ENCODE data around the gene GGNBP2.

Gene GGNBP2

GRCh38 chr17:36514856-36515255 is 29.9 kb upstream of the GGNBP2 start:
- CTCF ChIA-PET = no interaction called here
- no peak for DNase-seq (ENCODE audit: low spot score)
- POLR2A ChIA-PET (ENCODE audit: low non-redundant PET) = interaction anchor here (1.1 kb wide), 1 partner anchor 13 kb away, joined by 3 read pairs; no protein-coding TSS in a partner anchor

GRCh38 chr17:36515837-36516236 is 28.9 kb upstream of the GGNBP2 start:
- POLR2A ChIA-PET (ENCODE audit: low non-redundant PET) = no interaction called here
- CTCF ChIA-PET = interaction anchor here (0.5 kb wide), 1 partner anchor 752 kb away, joined by 4 read pairs; no protein-coding TSS in a partner anchor
- DNase-seq (ENCODE audit: low spot score) = no peak
- no peak overlapping the region for H3K27ac ChIP-seq
- TF ChIP-seq, protein P1, sequence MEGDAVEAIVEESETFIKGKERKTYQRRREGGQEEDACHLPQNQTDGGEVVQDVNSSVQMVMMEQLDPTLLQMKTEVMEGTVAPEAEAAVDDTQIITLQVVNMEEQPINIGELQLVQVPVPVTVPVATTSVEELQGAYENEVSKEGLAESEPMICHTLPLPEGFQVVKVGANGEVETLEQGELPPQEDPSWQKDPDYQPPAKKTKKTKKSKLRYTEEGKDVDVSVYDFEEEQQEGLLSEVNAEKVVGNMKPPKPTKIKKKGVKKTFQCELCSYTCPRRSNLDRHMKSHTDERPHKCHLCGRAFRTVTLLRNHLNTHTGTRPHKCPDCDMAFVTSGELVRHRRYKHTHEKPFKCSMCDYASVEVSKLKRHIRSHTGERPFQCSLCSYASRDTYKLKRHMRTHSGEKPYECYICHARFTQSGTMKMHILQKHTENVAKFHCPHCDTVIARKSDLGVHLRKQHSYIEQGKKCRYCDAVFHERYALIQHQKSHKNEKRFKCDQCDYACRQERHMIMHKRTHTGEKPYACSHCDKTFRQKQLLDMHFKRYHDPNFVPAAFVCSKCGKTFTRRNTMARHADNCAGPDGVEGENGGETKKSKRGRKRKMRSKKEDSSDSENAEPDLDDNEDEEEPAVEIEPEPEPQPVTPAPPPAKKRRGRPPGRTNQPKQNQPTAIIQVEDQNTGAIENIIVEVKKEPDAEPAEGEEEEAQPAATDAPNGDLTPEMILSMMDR (conservative IDR thresholded peaks at IDR 0.05; ENCODE audit: low read depth) = no peak

More at GRCh38 chr17:36514856-36515255, 29.9 kb upstream of the GGNBP2 start:
- peak overlapping the region; percentile 10; the same call in 1 of the 2 replicates for H3K27ac ChIP-seq
- TF ChIP-seq, protein P1 (conservative IDR thresholded peaks at IDR 0.05; ENCODE audit: low read depth) = no peak

DNA sequence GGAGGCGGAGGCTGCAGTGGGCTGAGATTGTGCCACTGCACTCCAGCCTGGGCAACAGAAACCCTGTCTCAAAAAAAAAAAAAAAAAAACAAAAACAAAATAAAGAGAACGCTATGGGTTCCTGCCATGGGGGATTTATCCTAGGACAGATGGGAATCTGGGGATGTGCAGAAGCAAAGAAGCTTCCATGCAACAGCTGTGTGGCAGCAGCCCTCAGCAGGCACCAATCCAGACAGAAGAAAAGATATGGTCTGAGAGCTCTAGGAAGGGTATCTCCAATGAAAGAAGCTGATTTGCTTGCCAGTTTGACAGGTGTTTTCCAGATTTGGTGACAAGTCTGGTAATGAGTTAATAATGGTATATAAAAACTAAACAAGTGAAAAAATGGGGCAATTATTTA is 21.6 kb upstream of the GGNBP2 start:
- ChIA-PET POLR2A (ENCODE audit: low non-redundant PET) (no interaction called here), CTCF (no interaction called here)
- H3K27ac ChIP-seq = no peak overlapping the region

DNA sequence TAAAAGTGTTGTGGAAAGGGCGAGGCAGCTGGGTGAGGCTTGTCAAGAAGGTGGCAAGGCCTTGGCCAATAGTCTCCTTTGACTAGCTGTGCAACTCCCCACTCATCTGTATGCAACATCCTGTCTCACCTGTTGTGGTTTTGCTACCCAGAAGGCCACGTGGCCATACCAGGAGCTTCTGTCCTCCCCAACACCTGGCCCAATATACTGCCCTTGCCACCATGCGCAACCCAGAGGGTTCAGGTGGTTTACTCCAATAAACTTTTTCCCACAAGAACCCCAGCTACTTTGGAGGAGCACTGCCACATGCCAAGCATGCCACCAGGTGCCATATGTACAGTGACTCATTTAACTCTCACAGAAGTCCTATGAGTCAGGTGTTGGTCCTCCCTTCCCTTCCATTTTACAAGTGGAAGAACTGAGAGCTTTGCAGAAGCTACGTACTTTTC is 20.3 kb upstream of the GGNBP2 start:
- POLR2A ChIA-PET (ENCODE audit: low non-redundant PET) = no interaction called here
- TF ChIP-seq, protein P1 (conservative IDR thresholded peaks at IDR 0.05; ENCODE audit: low read depth) = no peak
- peak overlapping the region; percentile 22; the same call in 1 of the 2 replicates for H3K27ac ChIP-seq
- CTCF ChIA-PET = no interaction called here
- DNase-seq (ENCODE audit: low spot score) = peak; percentile 34

More for the DNA sequence above, 21.6 kb upstream of the GGNBP2 start:
- no peak for DNase-seq (ENCODE audit: low spot score)
- TF ChIP-seq, protein P1 (conservative IDR thresholded peaks at IDR 0.05; ENCODE audit: low read depth) = no peak

DNA sequence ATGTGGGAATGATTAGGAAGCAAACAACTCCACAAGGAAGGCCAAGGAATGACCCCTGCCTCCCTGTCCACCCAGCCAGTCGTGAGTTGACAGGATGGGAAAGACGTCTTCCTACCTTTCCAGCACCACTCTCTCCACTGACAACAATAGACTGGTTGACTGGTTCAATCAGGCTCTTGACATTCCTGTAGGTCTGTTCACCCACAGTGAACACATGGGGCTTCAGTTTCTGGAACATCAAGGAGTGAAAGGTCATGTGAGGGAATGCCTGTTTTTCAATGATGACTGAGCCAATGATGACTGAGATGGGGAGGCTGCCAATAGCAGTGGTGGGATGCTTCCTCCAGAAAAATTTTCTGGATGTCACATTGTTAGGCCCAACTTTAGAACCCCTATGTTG is 19.6 kb upstream of the GGNBP2 start:
- TF ChIP-seq, protein P1 (conservative IDR thresholded peaks at IDR 0.05; ENCODE audit: low read depth) = no peak
- no peak overlapping the region for H3K27ac ChIP-seq
- CTCF ChIA-PET = no interaction called here
- no peak for DNase-seq (ENCODE audit: low spot score)
- POLR2A ChIA-PET (ENCODE audit: low non-redundant PET) = no interaction called here

- H3K27ac ChIP-seq = no peak overlapping the region
- TF ChIP-seq, protein P1 (conservative IDR thresholded peaks at IDR 0.05; ENCODE audit: low read depth) = no peak
- no peak for DNase-seq (ENCODE audit: low spot score)
- CTCF ChIA-PET = no interaction called here
- POLR2A ChIA-PET (ENCODE audit: low non-redundant PET) = no interaction called here
Observed at GRCh38 chr17:36525888-36526287, 18.8 kb upstream of the GGNBP2 start.
